AG09309 (cell line): ENCODE measurements around the gene DERL3.
A peak's percentile ranks its signal among the peaks of the same experiment; 100 is the strongest.

Experiments used
- DNase-seq: peaks from one replicate; pipeline ENCODE4 v3.0.0-alpha.2; 2010; ENCODE audit warnings: low read depth
- H3K4me3 ChIP-seq: 2 replicates; pipeline ENCODE4 v1.5.1; 2011; ENCODE audit warnings: mild to moderate bottlenecking, low read depth, low read length, moderate library complexity; ENCODE audit not compliant: control insufficient read depth
- TF ChIP-seq, protein P1 (sequence below): IDR thresholded peaks from 2 replicates; pipeline ENCODE4 v1.5.1; 2011; ENCODE audit warnings: mild to moderate bottlenecking, low read depth, low read length, inconsistent platforms; ENCODE audit not compliant: insufficient read depth, control insufficient read depth; ENCODE audit errors: missing control alignments

DERL3 gene

DNA sequence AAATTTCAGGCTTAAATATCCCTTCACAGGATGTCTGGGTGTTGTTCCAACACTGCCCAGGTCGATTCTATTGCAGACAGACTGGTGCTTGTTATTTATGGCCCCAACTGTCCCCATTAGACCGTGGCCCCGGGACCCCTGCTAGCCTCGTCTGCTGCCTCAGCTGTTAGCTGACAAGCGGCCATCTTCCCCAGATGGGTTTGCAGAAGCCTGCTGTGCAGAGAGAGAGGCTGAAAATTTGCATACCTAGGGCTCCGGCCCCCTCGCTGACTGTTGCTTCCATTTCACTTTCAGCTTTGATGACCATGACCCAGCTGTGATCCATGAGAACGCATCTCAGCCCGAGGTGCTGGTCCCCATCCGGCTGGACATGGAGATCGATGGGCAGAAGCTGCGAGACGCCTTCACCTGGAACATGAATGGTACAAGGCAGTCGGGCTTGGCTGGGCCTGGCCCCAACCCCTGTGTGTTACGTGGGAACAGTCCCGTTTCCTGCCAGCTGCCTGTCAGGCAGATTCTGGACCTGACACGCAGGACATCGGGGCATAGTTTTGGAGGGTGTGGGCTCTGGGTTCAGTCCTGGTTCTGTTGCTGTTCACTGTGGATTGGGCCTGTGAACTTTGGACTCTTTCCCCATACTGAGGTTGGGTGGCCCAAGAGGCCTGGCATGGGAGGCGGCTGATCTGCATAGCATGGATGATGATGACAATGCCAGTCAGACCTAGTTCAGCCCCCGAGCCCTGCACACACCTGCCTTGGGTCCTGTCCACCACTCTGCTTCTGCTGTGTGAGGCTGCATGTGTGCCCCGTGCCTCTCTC, 35.6 kb downstream of the DERL3 start:
- H3K4me3 ChIP-seq, result no peak overlapping the region
- TF ChIP-seq, protein P1, sequence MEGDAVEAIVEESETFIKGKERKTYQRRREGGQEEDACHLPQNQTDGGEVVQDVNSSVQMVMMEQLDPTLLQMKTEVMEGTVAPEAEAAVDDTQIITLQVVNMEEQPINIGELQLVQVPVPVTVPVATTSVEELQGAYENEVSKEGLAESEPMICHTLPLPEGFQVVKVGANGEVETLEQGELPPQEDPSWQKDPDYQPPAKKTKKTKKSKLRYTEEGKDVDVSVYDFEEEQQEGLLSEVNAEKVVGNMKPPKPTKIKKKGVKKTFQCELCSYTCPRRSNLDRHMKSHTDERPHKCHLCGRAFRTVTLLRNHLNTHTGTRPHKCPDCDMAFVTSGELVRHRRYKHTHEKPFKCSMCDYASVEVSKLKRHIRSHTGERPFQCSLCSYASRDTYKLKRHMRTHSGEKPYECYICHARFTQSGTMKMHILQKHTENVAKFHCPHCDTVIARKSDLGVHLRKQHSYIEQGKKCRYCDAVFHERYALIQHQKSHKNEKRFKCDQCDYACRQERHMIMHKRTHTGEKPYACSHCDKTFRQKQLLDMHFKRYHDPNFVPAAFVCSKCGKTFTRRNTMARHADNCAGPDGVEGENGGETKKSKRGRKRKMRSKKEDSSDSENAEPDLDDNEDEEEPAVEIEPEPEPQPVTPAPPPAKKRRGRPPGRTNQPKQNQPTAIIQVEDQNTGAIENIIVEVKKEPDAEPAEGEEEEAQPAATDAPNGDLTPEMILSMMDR, result no peak

GRCh38 chr22:23801886-23802377, 36.9 kb downstream of the DERL3 start:
- no peak for DNase-seq
- TF ChIP-seq, protein P1, result no peak

More for the DNA sequence above, 35.6 kb downstream of the DERL3 start:
- no peak for DNase-seq

DNA sequence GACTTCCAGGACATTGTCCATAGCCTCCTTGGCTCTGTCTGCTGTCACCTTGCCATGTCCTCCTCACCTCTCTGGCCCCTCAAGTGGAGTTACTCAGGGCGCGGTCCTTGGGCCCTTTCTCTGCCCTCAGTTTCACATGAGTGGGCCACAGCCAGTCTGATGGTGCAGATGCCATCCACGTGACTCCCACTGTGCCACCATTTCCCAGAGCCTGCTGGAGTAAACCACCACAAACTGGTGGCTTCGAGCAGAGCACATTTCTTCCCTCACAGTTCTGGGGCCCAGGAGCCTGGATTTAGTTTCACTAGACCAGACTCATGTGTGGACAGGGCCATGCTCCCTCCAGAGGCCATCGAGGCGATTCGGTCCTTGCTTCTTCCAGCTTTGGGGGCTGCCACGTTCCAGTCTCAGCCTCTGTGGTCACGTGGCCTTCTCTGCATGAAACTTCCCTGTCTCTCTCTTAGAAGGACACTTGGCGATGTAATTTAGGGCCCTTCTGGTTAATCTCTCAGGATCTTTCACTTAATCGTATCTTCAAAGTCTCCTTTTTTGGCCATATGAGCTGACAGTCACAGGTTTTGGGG, 37.5 kb downstream of the DERL3 start:
- DNase-seq, result no peak

More at GRCh38 chr22:23801886-23802377, 36.9 kb downstream of the DERL3 start:
- no peak overlapping the region for H3K4me3 ChIP-seq

GRCh38 chr22:23800297-23801237, 38.2 kb downstream of the DERL3 start:
- H3K4me3 ChIP-seq, result no peak overlapping the region
- DNase-seq, result no peak
- TF ChIP-seq, protein P1, result no peak

More for the DNA sequence above, 37.5 kb downstream of the DERL3 start:
- TF ChIP-seq, protein P1, result no peak
- no peak overlapping the region for H3K4me3 ChIP-seq

DNA sequence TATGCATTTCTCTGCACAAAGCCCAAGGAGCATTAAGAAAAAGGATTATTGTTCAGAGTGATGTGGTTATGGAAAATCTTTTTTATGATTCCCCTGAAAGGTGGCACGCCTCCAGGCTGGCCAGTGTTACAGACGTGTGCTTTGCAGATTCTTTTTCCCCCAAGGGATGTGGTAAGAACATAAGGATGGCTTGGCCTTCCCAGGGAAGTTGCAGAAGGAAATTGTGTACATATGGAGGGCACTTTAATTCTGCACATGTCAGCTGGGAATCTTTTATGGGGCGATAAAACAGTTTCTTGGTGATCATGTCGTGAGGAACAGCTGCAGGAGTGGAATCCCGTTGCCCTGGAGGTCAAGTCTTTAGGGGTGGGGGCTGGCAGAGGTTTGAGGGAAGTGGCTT, 42.3 kb downstream of the DERL3 start:
- H3K4me3 ChIP-seq, result no peak overlapping the region
- TF ChIP-seq, protein P1, result no peak
- DNase-seq, result peak; percentile 57

GRCh38 chr22:23793326-23793725, 45.5 kb downstream of the DERL3 start:
- no peak overlapping the region for H3K4me3 ChIP-seq
- no peak for DNase-seq
- TF ChIP-seq, protein P1, result no peak
